GM18505 (cell line): Measurements from ENCODE around the gene PTPRC.
A peak's percentile ranks its signal among the peaks of the same experiment; 100 is the strongest.
"Not testable (repeated sequence)": the region's sequence is repeated elsewhere in the genome, so short reads cannot be mapped to it uniquely, and the experiment has no call there.

ENCODE experiments used
- ATAC-seq: cut with Tn5 transposase; IDR thresholded peaks from one replicate; pipeline ENCODE4 v1.9.1; 2021; ENCODE audit not compliant: unreplicated experiment
- POLR2A ChIP-seq: IDR thresholded peaks from 4 replicates; pipeline ENCODE4 v1.6.1; 2011; ENCODE audit warnings: borderline replicate concordance; ENCODE audit not compliant: insufficient read depth, insufficient read length; ENCODE audit errors: extremely low read depth

The PTPRC gene, protein sequence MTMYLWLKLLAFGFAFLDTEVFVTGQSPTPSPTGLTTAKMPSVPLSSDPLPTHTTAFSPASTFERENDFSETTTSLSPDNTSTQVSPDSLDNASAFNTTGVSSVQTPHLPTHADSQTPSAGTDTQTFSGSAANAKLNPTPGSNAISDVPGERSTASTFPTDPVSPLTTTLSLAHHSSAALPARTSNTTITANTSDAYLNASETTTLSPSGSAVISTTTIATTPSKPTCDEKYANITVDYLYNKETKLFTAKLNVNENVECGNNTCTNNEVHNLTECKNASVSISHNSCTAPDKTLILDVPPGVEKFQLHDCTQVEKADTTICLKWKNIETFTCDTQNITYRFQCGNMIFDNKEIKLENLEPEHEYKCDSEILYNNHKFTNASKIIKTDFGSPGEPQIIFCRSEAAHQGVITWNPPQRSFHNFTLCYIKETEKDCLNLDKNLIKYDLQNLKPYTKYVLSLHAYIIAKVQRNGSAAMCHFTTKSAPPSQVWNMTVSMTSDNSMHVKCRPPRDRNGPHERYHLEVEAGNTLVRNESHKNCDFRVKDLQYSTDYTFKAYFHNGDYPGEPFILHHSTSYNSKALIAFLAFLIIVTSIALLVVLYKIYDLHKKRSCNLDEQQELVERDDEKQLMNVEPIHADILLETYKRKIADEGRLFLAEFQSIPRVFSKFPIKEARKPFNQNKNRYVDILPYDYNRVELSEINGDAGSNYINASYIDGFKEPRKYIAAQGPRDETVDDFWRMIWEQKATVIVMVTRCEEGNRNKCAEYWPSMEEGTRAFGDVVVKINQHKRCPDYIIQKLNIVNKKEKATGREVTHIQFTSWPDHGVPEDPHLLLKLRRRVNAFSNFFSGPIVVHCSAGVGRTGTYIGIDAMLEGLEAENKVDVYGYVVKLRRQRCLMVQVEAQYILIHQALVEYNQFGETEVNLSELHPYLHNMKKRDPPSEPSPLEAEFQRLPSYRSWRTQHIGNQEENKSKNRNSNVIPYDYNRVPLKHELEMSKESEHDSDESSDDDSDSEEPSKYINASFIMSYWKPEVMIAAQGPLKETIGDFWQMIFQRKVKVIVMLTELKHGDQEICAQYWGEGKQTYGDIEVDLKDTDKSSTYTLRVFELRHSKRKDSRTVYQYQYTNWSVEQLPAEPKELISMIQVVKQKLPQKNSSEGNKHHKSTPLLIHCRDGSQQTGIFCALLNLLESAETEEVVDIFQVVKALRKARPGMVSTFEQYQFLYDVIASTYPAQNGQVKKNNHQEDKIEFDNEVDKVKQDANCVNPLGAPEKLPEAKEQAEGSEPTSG (N-terminal part only)

GRCh38 chr1:198638894-198639635 lies at the start of gene PTPRC:
Gene PTPRC, plus strand, starts transcription at chr1:198639040. Its CDS starts 229 bp downstream, at chr1:198639269.
- ATAC-seq = peak; percentile 71
- peak; percentile 63 for TF ChIP-seq POLR2A

DNA sequence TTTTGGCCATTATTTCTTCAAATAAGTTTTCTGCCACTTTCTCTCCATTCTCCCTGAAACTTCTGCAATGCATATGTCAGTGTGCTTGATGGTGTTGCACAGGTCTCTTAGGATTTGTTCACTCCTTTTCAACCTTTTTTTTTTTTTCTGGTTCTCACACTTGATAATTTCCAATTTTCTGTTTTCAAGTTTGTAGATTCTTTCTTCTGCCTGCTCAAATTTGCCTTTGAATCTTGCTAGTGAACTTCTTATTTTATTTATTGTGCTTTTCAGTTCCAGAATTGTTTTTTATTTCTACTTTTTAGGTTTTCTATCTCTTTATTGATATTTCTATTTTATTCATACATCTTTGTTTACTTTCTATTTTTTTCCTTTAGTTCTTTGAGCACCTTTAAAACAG lies 48.4 kb upstream of the PTPRC start:
- ATAC-seq = no peak
- TF ChIP-seq POLR2A = no peak

DNA sequence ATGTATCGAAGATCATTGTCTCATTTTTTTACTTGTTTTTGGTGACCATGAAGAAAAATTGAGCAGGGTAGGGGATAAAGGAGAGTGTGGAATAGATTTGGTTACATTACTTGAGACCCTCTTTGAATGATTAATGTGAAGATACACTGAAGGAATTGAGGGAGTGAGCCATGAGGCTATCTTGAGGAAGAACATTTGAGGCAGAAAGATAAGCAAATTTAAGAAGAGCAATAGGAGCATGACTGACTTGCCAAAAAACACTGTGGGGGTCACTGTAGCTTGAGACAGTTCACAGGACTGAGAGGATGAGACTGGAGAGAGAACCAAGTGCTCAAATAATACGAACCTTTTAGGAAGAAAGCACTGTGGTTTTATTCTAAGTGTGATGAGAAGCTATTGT lies 43.1 kb upstream of the PTPRC start:
- no peak for ATAC-seq
- TF ChIP-seq POLR2A = no peak

DNA sequence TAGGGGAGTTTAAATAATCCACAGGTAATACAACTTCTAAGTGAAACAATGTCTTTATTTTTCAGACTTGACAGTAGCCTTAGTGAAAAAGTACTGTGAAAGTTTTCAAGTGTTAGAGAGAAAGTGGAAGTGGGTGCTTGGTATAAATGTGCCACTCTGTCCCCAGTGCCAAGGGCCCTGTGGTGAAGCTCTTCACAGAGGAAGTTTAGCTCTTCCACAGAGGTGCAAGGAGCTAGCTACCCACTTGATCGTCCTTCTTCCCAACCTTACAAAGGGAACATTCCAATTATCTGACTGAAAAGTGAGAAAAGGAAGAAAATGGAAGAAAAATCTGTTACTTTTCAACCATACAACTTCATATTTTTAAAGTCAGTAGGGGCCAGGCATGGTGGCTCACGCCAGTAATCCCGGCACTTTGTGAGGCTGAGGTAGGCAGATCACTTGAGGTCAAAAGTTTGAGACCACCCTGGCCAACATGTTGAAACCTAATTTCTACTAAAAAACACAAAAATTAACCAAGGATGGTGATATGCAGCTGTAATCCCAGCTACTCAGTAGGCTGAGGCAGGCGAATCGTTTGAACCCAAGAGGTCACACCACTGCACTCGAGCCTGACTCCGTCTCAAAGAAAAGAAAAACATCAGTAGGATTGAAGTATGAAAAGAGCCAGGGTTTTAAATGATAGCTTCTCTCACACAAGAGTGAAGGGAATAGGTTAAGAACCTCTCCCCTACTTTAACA lies 41.0 kb upstream of the PTPRC start:
- no peak for TF ChIP-seq POLR2A
- no peak for ATAC-seq

DNA sequence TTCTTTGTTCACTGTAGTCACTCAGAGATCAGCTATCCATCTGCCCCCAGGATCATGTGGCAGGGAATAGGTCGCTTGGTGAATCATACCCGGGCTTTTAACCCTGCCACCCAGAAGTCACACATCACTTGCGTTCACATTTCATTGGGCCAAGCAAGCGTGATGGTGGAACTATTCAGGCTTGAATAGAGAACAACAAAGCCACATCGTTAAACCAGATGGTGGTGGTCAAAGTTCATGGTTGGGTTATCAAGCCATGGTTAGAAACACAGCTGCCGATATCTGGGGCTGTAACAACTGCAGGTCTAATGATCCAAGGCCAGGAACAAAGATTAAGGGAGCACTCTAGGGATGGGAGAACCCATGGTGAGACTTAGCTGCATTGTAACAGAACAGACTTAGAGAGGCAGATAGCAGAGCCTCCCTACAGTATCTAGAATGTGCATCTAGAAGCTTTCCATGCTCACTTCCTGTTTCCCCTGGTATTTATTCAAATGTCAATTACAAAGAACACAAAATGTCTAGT lies 40.0 kb upstream of the PTPRC start:
- no peak for TF ChIP-seq POLR2A
- peak; percentile 84 for ATAC-seq

DNA sequence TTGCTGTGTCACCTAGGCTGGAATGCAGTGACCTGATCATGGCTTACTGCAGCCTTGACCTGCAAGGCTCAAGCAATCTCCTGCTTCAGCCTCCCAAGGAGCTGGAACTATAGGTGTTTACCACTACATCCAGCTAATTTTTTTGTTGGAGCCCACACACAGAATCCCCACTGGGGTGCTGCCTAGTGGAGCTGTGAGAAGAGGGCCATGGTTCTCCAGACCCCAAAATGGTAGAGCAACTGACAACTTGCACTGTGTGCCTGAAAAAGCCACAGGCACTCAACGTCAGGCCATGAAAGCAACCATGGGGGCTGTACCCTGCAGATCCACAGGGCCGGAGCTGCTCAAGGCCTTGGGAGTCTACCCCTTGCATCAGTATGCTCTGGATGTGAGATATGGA lies 39.1 kb upstream of the PTPRC start:
- TF ChIP-seq POLR2A = no peak
- ATAC-seq = no peak

DNA sequence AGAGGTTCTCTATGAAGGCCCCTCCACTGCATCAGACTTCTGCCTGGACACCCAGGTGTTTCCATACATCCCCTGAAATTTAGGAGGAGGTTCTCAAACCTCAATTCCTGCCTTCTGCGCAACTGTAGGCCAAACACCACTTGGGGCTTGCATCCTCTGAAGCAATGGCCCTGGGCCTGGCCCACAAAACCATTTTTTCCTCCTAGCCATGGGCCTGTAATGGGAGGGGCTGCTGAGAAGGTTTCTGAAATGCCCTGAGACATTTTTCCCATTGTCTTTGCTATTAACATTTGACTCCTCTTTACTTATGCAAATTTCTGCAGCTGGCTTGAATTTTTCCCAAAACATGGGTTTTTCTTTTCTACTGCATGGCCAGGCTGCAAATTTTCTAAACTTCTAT lies 37.9 kb upstream of the PTPRC start:
- no peak for ATAC-seq
- TF ChIP-seq POLR2A = no peak

- ATAC-seq = not testable (repeated sequence)
Measured at GRCh38 chr1:198601310-198601709, 37.5 kb upstream of the PTPRC start.

GRCh38 chr1:198601936-198602889 lies 36.6 kb upstream of the PTPRC start:
- TF ChIP-seq POLR2A = no peak
- no peak for ATAC-seq

DNA sequence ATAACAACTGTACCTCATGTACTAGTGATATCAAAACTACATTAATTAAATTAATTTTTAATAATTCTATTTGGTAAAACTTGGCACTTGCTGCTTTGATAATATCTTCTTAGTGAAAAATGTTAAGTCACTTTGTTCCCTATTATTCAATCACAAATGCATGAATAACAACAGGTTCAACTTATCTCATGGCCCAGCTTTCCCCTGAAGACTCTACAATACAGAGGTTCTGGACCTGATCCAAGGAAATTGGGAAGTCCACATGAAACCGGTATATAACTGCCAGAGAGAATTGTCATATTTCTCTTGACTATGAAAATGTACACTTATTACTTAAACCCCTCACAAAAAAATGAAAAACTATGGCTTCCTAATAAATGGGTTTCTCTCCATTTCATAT lies 33.9 kb upstream of the PTPRC start:
- ATAC-seq = no peak
- no peak for TF ChIP-seq POLR2A

GRCh38 chr1:198605406-198605805 lies 33.4 kb upstream of the PTPRC start:
- no peak for ATAC-seq
- no peak for TF ChIP-seq POLR2A

DNA sequence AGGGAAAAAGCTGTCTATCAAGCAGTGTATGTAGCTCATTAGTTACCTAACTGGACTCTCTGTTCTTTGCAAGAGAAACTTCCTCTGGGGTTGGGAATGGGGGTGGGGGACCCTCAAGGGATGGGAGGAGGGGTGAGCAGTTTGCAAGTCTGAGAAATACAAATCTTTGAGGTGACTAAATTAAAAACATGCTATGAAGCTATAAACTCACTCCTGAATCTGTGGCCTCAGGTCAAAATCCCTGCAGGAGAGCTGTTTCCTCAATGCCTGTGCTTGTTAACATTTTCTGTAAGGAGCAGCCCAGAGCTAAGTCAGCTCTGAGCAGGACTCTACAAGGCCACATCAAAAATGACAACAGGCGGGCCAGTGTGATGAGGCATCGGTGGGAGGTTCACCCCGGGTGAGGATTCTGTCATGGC lies 32.8 kb upstream of the PTPRC start:
- ATAC-seq = no peak
- no peak for TF ChIP-seq POLR2A
